ENCODE results near the gene ADAM22. TPM values are rescaled to one million over a fixed set of nuclear protein-coding genes. Genes with fewer than 3 reads are reported as not detected.

ADAM22 gene
- total and polyA plus RNA-seq, 2 donors from 2014 or later: 2.2 to 7.9 TPM

DNA sequence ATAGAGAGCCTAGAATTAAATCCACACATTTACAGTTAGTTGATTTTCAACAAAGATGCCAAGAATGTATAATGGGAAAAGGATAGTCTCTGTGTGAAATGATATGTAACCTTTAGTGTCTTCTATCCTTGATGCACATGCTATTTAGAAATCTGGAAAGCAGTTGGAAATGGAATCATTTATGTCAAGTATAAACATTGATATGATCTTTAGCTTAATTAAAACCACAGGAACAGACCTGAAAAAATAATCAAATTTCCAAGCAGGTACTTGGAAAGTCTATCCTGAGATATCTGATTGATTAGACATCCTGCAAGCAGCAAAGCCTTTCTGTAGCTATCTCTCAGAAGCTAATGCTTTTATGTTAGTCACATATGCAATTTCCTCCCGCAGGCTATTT, 310.2 kb downstream of the ADAM22 start:
- no peak for FAIRE-seq
- Histone ChIP-seq H3K4me1 (ENCODE audit: control insufficient read depth in 2 of 3, insufficient read depth in 2 of 3, low read depth in 1 of 3, low read length in 3 of 3) (no peaks in the 10 kb centered on the region), H3K9me3 (ENCODE audit: control insufficient read depth in 2 of 3, insufficient read depth in 1 of 3, low read length in 3 of 3) (no peaks in the 10 kb centered on the region), H3K36me3 (ENCODE audit: control insufficient read depth in 2 of 3, insufficient read depth in 3 of 3, low read length in 3 of 3) (no peaks in the 10 kb centered on the region), H3K9ac (ENCODE audit: low read length in 3 of 3) (no peak overlapping the region), H3K27ac (ENCODE audit: low read depth in 2 of 2, low read length in 2 of 2) (no peak overlapping the region), H3K27me3 (ENCODE audit: control insufficient read depth, insufficient read depth, low read length) (no peaks in the 10 kb centered on the region), H3K4me3 (ENCODE audit: low read length in 3 of 3) (no peak overlapping the region)
- DNase-seq: no peak
- intact Hi-C loops (cut with DNase I): loop anchor here (10.0 kb wide), 1 partner anchor 111 kb away; no protein-coding TSS in a partner anchor
- no peak for TF ChIP-seq CTCF (IDR thresholded peaks at IDR 0.05; ENCODE audit: borderline replicate concordance, extremely low read depth, insufficient read depth)

Other genes starting within 250 kb of the ADAM22 start
- gene SLC25A40, start 57.9 kb upstream of the ADAM22 start, total RNA-seq: 25.4 TPM
- 11.2 TPM for gene SLC25A40, start 57.9 kb upstream of the ADAM22 start, polyA plus RNA-seq (ENCODE audit: insufficient read depth, low read depth, low replicate concordance)
- 8.8 TPM for gene DBF4, start 57.8 kb upstream of the ADAM22 start, total RNA-seq
- gene DBF4, start 57.8 kb upstream of the ADAM22 start, polyA plus RNA-seq (ENCODE audit: insufficient read depth, low read depth, low replicate concordance): 1.9 TPM

Measured in kidney (tissue), 14 donors.